Sigmoid colon (tissue), 7 donors: ENCODE data around the gene LPP. TPM values are rescaled to one million over a fixed set of nuclear protein-coding genes. Genes with fewer than 3 reads are reported as not detected.
A peak's percentile ranks its signal among the peaks of the same experiment; 100 is the strongest.

ENCODE experiments used
- DNase-seq: peaks from one replicate; pipeline ENCODE4 v3.0.0-alpha.2; 2019
- H3K27ac ChIP-seq, 4 donors: fragments of 200-600 bp; sonication (generic); one replicate each; pipeline ENCODE4 v1.5.1; 2016 to 2019; ENCODE audit warnings: mild to moderate bottlenecking in 1 of 4
- H3K27me3 ChIP-seq, 3 donors: fragments of 200-600 bp; sonication (generic); one replicate each; pipeline ENCODE4 v1.5.1; 2019; ENCODE audit warnings: mild to moderate bottlenecking in 1 of 3
- H3K36me3 ChIP-seq, 4 donors: fragments of 200-600 bp; sonication (generic); one replicate each; pipeline ENCODE4 v1.5.1; 2016 to 2019
- H3K4me1 ChIP-seq, 4 donors: fragments of 200-600 bp; sonication (generic); one replicate each; pipeline ENCODE4 v1.5.1; 2017 to 2019
- H3K4me3 ChIP-seq, 4 donors: fragments of 200-600 bp; sonication (generic); one replicate each; pipeline ENCODE4 v1.5.1; 2017 to 2019; ENCODE audit warnings: mild to moderate bottlenecking in 2 of 4, moderate library complexity in 1 of 4
- H3K9me3 ChIP-seq, 4 donors: fragments of 200-600 bp in 3 of 4; sonication (generic) in 3 of 4; one replicate each; pipeline versions ENCODE4 v1.5.1 to v1.6.1; 2013 to 2019
- CTCF ChIP-seq, 4 experiments: fragments of 450-650 bp in 3 of 4; fragments of 200-600 bp in 1 of 4; IDR thresholded peaks; one replicate each; pipeline ENCODE4 v1.5.1; 2016 to 2019; ENCODE audit warnings: antibody characterized with exemption in 4 of 4, mild to moderate bottlenecking in 3 of 4, moderate library complexity in 2 of 4
- EP300 ChIP-seq, 4 donors: sonication (generic); formaldehyde crosslinking; IDR thresholded peaks; one replicate each; pipeline ENCODE4 v1.6.1; 2017; ENCODE audit warnings: antibody characterized with exemption in 4 of 4
- POLR2A ChIP-seq, 2 donors: fragments of 450-650 bp; IDR thresholded peaks; one replicate each; pipeline ENCODE4 v1.6.1; 2016; ENCODE audit warnings: antibody characterized with exemption in 2 of 2, mild to moderate bottlenecking in 2 of 2, moderate library complexity in 2 of 2
- POLR2AphosphoS5 ChIP-seq, 4 donors: sonication (generic); formaldehyde crosslinking; IDR thresholded peaks; one replicate each; pipeline ENCODE4 v1.6.1; 2017; ENCODE audit warnings: antibody characterized with exemption in 4 of 4
- WGBS, 2 donors: extraction: QIAGEN DNeasy Blood & Tissue Kit; methylation state at CpG; one replicate each; pipeline ENCODE4 v1.1.7; 2013; 5-methylcytosine and 5-hydroxymethylcytosine counted together
- intact Hi-C: fragments of 100-400 bp; cut with DNase I; formaldehyde crosslinking; loops from one replicate; pipeline ENCODE4 v1.15.1; 2023
- polyA plus RNA-seq, 3 donors: library from polyadenylated mRNA; stranded (reverse); fragments of 200-250 nt; gene quantifications; one replicate each; pipeline ENCODE4 v1.2.3, GENCODE V29; 2013
- total RNA-seq, 4 donors: library from RNA; depleted of rRNA; stranded (reverse); fragments of >200 nt; gene quantifications; one replicate each; pipeline ENCODE4 v1.1.0, GENCODE V29; 2016
- donor health status: healthy with polysubstance abuse.
- donor health status: Bipolar disorder and iron deficiency.
- donor health status: healthy.

Gene LPP
- total and polyA plus RNA-seq, 7 donors = 5.3 to 1,773 (median 824) TPM

DNA sequence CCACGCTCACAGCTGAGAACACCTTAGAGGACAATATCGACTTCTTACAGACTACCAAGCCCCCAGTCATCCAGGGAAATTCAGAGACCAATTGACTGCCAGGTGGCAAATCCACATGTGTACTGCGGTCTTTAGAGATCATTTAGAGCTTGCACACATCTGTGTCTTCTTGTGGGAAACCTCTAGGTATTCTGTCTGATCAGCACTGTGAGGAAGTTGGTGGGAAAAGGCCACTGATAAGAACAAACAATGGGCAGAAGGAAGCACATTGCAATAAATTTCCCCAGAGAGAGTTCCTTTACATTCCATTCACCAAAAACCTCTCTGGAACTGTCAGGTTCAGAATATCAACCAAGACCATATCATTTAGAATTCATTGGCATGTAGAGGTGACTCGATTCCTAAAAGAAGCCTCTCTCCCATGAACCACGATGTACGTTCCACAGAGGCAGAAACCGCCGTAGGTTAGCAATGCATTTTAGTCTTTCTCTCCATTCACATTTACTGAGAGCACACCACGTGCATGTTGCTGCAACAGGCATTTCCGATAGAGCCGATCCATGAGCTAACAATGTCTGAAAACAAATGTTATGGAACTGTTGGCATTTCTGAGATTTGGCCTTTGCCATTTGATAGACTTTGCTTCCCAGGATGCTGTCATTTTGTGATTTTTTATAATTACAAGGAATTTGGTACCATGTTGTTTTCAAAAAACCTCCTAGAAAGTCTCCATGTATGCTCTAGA lies 730.5 kb downstream of the LPP start:
- TF ChIP-seq POLR2AphosphoS5 (IDR thresholded peaks at IDR 0.05) = peak in 1 of 4 donors; percentile 0
- TF ChIP-seq EP300 (IDR thresholded peaks at IDR 0.05) = no peak
- 95 to 97% methylated on average over 11 of the region's 11 CpGs for WGBS, 2 donors

GRCh38 chr3:188888321-188889053 lies 734.5 kb downstream of the LPP start:
- intact Hi-C loops = no loop called here
- H3K4me3 ChIP-seq = no peak overlapping the region
- WGBS, 2 donors = 93 to 94% methylated on average over 14 of the region's 14 CpGs
- DNase-seq = no peak
- peaks cover 0 to 33% (median 8%) of the 10 kb centered on the region in 4 donors for H3K36me3 ChIP-seq
- H3K27ac ChIP-seq = peak overlapping the region in 2 of 4 donors; percentile 22 to 32
- H3K4me1 ChIP-seq = peaks cover 0 to 27% (median 1%) of the 10 kb centered on the region in 4 donors
- H3K9me3 ChIP-seq = no peaks in the 10 kb centered on the region
- TF ChIP-seq POLR2A (IDR thresholded peaks at IDR 0.05) = no peak
- TF ChIP-seq CTCF (IDR thresholded peaks at IDR 0.05) = no peak
- no peak for TF ChIP-seq EP300 (IDR thresholded peaks at IDR 0.05)
- TF ChIP-seq POLR2AphosphoS5 (IDR thresholded peaks at IDR 0.05) = no peak
- no peaks in the 10 kb centered on the region for H3K27me3 ChIP-seq

More for the DNA sequence above, 730.5 kb downstream of the LPP start:
- Histone ChIP-seq H3K27me3 (no peaks in the 10 kb centered on the region), H3K4me3 (no peak overlapping the region), H3K9me3 (no peaks in the 10 kb centered on the region), H3K27ac (no peak overlapping the region), H3K4me1 (peaks cover 0 to 53% (median 12%) of the 10 kb centered on the region in 4 donors), H3K36me3 (peaks cover 0 to 43% (median 6%) of the 10 kb centered on the region in 4 donors)
- intact Hi-C loops = loop anchor here (5.0 kb wide), 1 partner anchor 1142 kb away; no protein-coding TSS in a partner anchor
- DNase-seq = no peak

DNA sequence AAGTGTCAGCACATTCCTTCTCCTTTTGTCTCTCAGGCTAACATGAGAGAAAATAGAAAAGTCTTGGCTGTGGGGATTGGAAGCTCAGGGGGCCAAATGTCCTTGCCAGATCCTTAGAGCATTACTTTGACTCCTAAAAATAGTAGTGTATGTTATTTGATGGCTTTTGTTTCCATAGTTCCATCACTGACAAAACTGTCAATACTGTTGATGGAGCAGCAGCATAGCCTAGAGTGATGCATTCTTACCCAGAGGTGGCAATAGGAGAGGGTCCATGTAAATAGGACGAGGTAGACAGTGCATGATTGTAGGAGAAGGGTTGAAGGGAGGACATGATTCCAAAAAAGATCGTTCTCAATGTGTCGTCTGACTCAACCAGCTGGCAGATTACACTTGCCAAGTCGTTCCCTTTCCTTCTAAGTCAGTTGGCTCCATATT lies 735.1 kb downstream of the LPP start:
- H3K9me3 ChIP-seq = no peaks in the 10 kb centered on the region
- DNase-seq = no peak
- peaks cover 0 to 27% (median 1%) of the 10 kb centered on the region in 4 donors for H3K4me1 ChIP-seq
- peak overlapping the region in 2 of 4 donors; percentile 22 to 32 for H3K27ac ChIP-seq
- peaks cover 0 to 30% (median 8%) of the 10 kb centered on the region in 4 donors for H3K36me3 ChIP-seq
- 91% methylated on average over 4 of the region's 4 CpGs for WGBS, 2 donors
- TF ChIP-seq POLR2AphosphoS5 (IDR thresholded peaks at IDR 0.05) (no peak), EP300 (IDR thresholded peaks at IDR 0.05) (no peak), CTCF (IDR thresholded peaks at IDR 0.05) (no peak), POLR2A (IDR thresholded peaks at IDR 0.05) (no peak)
- intact Hi-C loops = no loop called here
- no peaks in the 10 kb centered on the region for H3K27me3 ChIP-seq
- no peak overlapping the region for H3K4me3 ChIP-seq

GRCh38 chr3:188890572-188891270 lies 736.8 kb downstream of the LPP start:
- Histone ChIP-seq H3K4me3 (no peak overlapping the region), H3K9me3 (no peaks in the 10 kb centered on the region), H3K36me3 (peaks cover 0 to 19% (median 2%) of the 10 kb centered on the region in 4 donors), H3K27me3 (no peaks in the 10 kb centered on the region), H3K4me1 (peaks cover 0 to 23% (median 1%) of the 10 kb centered on the region in 4 donors), H3K27ac (no peak overlapping the region)
- 90 to 94% methylated on average over 2 of the region's 2 CpGs for WGBS, 2 donors
- TF ChIP-seq POLR2AphosphoS5 (IDR thresholded peaks at IDR 0.05) (no peak), EP300 (IDR thresholded peaks at IDR 0.05) (no peak), CTCF (IDR thresholded peaks at IDR 0.05) (no peak), POLR2A (IDR thresholded peaks at IDR 0.05) (no peak)
- no peak for DNase-seq
- intact Hi-C loops = no loop called here
